Stimulated activated CD8-positive, alpha-beta memory T cell treated with anti-CD3 and anti-CD28 coated beads, Interleukin-12 subunit alpha, Interleukin-12 subunit beta, amount 100 ng/mL, for 24 hours (primary cell): Measurements from ENCODE around the gene UBE2H.
"Not testable (repeated sequence)": the region's sequence is repeated elsewhere in the genome, so short reads cannot be mapped to it uniquely, and the experiment has no call there.

Experiments
- DNase-seq: peaks from one replicate; pipeline ENCODE4 v3.0.0-alpha.2; 2020; ENCODE audit errors: extremely low read depth

The UBE2H gene

DNA sequence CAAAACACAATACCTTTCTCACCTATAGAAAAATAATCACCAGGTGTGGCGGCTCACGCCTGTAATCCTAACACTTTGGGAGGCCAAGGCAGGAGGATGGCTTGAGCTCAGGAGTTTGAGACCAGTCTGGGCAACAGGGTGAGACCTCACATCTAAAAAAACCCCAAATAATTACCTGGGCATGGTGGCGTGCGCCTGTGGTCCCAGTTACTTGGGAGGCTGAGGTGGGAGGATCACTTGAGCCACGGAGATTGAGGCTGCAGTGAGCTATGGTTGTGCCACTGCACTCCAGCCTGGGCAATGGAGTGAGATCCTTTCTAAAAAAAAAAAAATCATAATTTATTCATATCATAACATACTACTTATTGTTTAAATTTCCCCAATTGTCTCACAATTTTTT, 129.6 kb downstream of the UBE2H start:
- DNase-seq: not testable (repeated sequence)

DNA sequence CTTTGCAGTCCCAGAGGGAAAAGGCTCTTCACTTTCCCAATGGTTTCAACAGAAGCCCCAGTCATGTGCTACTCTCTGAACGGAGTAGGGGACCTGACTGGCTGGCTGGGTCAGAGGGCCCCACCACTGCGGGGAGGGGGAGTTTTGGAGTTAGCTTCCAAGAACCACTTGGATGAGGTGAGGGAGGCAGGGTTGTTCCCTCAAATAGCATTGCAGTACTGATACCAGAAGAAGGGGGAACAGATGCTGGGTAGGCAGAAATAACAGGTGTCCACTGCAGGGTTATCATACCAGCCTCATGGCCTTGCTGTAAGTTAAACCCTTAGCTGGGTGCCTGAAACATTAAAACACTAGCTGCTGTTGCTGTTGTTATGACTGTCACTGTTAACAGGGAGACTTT, 131.3 kb downstream of the UBE2H start:
- no peak for DNase-seq

- no peak for DNase-seq
Measured at GRCh38 chr7:129816742-129817141, 136.0 kb downstream of the UBE2H start.

DNA sequence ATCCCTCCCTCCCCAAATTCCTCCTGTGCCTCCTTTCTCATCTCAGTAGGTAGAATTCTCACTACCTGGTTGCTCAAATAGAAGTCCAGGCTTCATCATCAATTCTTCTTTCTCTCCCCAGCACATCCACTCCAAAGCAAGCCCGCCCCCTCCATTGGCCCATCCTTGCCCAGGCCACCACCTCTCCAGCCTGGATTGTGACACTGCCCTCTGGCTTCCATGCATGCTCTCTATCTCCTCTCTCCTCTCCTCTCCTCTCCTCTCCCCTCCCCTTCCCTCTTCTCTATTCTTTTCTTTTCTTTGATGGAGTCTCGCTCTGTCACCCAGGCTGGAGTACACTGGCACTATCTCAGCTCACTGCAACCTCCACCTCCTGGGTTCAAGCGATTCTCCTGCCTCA, 144.9 kb downstream of the UBE2H start:
- no peak for DNase-seq

DNA sequence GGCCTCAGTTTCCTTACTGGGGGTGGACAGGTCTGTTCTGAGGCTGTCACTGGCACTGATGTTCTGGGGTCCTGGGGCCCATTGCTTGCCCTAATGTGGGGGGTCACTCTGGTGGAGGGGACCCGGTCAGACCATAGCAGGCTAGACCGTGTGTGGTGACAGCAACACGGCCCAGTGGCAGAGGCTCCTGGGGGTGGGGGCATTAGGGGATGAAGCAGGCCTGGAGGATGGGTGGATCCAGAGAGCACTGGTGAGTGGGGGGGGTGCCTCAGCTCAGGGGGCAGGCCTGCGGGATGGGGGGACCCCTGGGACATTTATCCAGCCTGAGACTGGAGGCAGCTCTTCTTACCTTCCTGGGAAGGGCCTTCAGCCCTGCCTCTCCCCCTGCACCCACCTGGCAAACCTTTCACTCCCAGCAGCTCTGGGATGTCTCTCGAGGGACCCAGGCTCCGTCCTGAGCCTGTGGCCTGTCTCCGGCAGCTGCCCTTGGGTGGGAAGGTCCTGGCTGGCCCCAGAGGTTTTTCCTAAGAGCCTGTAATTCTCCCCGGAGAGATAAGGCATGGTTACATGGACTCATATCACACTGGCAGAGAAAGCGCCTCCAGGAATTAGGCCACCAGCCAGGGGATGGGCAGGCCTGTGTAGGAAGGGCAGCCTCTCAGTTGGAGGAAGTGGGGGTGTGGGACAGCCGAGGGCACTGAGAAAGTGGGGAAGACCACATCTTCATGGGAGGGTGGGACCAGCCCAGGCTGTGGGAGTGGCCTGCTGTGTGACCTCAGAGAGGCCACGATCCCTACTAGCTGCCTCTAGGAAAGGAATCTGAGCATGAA, 147.7 kb downstream of the UBE2H start:
- DNase-seq: no peak

DNA sequence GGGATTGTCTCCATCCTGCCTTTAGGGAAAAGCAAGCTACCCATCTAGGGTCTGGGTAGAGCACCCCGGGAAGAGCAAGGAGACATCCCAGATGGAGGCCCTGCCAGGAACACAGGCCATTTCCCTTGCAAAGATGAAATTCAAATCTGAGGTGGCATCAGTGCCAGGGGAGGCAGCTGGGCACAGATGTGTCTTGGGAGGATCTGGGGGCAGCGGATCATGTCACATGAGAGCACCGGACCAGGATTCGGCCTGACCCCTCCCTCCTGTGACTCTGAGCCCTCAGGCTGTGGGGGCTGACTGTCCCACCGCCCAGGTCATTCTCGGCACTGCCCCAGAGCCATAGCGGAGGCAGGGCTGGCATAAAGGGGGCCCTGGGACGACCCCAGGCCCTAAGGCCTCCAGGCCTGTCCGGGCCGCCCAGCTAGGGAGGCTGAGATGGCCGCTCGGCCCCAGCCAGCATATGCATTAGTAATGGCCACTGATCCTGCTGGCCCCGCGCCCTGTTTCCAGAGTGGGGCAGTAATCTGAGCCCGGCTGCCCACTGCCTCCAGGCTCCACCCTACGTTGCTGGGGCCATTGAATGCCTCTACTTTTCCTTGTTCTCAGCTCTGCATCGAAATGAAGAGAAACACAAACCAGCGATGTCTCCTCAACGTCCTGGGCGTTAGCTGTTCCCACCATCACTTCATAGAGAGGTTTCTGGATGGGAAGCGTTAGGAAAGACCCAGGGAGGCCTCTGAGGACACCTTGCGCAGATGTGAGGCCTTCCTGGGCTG, 148.5 kb downstream of the UBE2H start:
- DNase-seq: no peak

GRCh38 chr7:129803546-129804081, 149.1 kb downstream of the UBE2H start:
- DNase-seq: no peak

DNA sequence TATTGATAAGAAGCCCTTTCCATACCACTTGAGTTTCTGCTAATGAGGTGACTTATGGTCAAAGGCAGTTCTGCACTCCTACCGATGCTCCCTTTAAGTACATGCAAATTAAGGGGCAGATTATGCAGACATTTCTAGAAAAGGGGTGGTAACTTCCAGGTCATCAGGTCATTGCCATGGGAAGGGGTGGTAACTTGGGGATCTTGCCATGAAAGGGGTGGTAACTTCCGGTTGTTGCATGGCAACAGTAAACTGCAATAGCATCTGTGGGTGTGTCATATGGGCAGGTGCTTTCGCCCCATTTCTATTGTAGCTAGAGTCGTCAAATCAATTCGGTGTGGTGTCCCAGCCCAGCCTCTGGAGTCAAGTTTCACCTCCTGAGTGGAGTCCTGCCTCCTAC, 150.9 kb downstream of the UBE2H start:
- no peak for DNase-seq

DNA sequence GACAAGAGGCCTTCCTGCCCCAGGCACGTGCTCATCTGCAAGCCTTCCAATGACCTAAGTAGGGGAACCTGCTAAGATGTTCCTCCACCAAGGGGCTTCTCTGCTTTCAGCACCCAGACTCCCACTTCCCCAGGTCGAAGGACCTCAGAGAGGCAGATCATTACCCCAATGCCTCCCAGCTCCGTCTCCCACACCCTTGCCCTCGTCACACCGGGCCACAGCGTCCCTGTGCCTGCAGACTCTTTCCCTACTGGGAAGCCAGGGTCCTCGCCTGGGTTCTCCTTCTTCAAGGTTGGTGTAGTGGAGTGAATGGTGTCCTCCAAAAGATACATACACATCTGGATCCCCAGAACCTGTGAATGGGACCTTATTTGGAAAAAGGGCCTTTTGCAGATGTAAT, 151.9 kb downstream of the UBE2H start:
- DNase-seq: no peak

- no peak for DNase-seq
Measured at GRCh38 chr7:129799350-129799955, 153.3 kb downstream of the UBE2H start.

DNA sequence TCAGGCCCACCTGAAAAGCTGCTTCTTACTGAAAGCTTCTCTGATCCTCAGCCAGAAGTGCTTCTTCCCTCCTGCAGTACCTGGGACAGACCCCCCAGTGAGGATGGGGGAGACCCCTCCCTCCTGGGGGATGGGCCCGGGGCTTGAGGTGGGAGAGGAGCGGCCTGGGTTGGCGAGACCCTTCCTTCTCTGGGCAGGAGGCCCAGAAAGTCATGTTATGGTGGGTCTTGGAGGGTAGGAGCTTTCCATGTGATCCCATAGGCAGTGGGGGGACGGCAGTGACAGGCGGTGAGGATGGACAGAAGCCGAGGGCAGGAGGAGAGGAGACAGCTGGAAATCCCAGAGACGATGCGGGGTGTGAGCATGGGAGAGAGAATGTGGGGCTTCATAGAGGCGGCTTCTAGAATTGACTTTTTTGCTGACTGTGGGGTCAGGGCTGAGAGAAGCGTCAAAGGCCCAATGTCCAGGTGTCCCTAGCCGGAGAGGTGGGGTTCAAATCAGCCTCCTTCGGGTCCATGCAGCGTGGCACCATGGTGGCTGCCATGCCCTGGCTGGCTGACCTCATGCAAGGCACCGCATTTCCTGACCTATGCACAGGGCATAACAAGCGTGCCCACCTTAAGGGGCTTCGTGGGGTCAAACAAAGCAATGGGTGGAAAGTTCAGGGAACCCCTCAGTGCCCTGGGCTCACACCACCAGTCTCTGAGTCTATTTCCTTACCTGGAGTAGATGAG, 154.0 kb downstream of the UBE2H start:
- DNase-seq: no peak

DNA sequence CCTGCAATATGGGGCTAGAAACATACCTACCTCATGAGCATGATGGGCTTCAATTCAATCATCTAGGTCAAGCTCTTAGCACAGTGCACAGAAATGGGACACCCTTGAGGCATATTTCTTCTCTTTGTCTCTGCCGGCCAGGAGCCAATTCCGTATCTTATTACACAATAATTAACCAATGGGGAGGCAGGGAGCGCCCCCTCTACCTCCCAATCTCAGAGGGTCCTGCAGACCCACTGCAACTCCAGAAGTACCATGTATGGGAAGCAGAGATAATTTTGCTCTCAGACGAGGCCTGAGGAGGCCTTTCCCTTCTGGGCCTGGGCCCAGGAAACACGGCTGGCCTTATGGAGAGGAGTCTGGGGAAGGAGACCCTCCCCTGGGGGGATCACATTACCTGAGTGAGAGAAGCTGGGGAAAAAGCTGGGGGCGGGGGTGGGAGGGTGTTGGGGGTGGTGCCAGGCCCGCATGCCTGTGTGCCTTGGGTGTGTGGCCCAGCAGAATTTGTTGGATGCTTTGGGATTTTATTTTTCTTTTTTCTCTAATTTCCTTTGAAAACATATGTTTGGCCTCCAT, 155.5 kb downstream of the UBE2H start:
- DNase-seq: no peak

GRCh38 chr7:129796186-129796775, 156.5 kb downstream of the UBE2H start:
- DNase-seq: no peak

GRCh38 chr7:129794461-129794860, 158.3 kb downstream of the UBE2H start:
- not testable (repeated sequence) for DNase-seq

DNA sequence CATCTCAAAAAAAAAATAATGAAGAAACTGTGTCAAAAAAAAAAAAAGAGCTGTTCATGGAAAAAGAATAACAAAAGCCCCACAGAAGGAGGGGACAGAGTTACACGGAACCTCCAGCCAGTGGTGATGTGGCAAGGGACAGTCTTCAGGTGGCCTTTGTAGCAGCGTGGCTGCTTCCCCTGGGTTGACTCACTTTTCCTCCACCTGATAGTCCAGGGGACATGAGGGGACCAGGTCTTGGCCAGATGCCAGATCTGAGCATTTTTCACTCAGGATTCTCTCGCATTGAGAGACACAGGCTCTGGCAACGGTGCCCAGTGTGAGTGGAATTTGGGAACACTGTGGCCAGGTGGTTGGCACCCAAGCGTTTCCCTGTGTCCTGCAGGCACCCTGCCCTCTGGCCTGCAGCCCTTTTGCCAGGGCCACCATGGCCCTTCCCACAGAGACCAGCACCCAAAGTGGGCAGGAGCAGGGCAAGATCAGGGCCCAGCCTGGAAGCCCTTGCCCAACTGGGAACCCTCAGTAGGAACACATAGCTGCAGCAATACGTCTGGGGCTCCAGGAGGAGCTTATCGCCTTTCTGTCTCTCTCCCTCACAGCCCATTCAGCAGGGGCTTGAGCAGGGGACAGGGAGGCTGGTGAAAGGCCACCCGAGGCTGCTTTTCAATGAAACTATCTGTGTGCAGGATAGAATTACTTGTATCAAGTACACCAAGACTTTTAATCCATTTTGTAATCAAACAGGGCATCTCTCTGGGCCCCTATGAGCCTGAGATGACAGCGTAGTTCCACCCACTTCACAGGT, 159.1 kb downstream of the UBE2H start:
- DNase-seq: no peak

DNA sequence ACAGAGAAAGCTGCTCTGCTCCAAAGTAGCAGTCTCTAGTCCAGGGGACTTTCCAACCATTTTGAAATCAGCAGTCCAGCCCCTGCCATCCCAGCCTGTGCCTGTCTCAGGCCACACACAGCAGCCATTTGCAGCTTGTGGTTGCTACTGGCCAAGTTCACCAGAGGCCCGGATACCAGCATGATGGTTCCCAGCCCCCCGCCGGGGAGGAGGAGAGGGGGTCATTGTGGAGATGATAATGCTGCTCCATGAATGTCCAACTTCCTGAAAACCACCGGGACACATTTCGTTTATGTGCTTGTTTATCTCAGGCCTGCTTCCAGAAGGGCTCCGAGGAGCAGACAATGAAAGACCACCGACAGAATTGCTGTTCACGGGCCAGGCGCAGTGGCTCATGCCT, 160.0 kb downstream of the UBE2H start:
- DNase-seq: no peak

DNA sequence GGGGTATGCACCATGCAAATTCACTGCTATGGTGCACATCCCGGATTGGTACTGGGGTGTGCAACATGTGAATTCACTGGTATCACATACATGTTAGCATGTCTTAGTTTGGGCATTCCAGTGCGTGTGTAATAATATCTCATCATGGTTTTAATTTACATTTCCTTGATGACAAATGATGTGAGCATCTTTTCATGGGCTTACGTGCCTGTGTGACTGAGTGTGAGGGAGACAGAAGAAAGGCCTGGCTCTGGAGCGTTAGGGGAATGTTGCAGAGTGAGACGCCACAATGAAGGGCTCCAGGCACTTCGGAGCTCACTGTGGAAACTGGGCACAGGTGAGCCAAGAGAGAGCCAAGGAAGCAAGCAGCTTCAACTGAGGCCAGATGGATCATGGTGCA, 162.6 kb downstream of the UBE2H start:
- no peak for DNase-seq

- DNase-seq: no peak
Measured at GRCh38 chr7:129789652-129790051, 163.1 kb downstream of the UBE2H start.

- no peak for DNase-seq
Measured at GRCh38 chr7:129789000-129789399, 163.8 kb downstream of the UBE2H start.
